Activated CD4-positive, alpha-beta T cell treated with anti-CD3 and anti-CD28 coated beads, Interleukin-2, Interleukin-6, amounts not matched to agents 100 ng/mL and 50 ng/mL, durations not matched to agents 16 hours and 8 hours (primary cell): ENCODE results near the gene TOGARAM1.

Experiments
- DNase-seq: peaks from one replicate; pipeline ENCODE4 v3.0.0-alpha.2; 2020

TOGARAM1 gene

DNA sequence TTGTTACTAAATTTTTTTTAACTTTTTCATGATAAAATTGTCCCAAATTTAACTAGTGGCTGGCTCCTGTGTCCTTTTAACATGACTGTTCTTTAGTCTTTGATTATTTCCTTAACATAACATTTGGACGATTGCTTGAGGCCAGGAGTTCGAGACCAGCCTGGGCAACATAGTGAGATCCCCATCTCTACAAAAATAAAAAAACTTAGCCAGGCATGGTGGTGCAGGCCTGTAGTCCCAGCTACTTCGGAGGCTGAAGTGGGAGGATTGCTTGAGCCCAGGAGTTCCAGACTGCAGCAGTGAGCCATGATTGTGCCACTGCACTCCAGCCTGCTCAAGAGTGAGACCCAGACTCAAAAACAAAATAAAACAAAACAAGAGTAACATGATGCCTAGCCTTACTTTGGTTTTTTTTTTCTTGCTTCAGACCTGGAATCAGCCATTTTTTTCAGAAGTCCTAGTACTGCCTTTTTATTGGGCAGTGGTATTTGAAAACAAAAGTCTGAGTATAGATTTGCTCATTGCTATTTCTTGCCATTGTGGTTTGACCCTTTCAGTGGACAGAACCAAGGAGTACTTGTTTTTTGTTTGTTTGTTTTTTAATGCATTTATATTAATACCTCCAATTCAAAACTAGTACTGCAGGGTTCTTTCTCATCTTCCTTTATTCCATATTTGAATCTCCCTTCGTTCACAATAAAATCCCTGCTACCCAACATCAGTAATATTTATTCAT is 4.8 kb downstream of the TOGARAM1 start:
- DNase-seq = no peak

DNA sequence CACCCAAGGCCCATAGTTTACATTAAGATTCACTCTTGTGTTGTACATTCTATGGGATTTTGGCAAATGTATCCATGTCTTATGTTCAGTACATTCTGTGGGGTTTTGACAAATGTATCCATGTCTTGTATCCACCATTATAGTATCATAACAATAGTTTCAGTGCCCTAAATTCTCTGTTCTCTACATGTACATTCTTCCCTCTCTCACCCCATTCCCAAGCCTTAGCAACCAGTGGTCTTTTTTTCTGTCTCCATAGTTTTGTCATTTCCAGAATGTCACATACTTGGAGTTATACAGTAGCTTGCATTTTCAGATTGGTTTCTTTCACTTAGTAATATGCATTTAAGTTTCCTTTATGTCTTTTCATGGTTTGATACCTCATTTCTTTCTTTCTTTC is 6.7 kb downstream of the TOGARAM1 start:
- no peak for DNase-seq

DNA sequence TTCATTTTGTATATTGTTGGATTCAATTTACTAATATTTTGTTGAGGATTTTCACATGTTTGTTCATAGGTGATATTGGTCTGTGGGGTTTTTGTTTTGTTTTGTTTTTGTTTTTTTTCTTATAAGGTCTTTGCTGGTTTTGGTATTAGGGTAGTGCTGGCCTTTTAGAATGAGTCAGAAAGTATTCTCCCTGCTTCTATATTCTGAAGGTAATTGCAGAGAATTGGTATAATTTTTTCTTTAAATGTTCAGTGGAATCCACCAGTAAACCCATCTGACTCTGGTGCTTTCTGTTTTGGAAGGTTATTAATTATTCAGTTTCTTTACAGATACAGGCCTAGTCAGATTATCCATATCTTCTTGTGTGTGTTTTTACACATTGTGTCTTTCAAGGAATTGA is 8.9 kb downstream of the TOGARAM1 start:
- DNase-seq = no peak

DNA sequence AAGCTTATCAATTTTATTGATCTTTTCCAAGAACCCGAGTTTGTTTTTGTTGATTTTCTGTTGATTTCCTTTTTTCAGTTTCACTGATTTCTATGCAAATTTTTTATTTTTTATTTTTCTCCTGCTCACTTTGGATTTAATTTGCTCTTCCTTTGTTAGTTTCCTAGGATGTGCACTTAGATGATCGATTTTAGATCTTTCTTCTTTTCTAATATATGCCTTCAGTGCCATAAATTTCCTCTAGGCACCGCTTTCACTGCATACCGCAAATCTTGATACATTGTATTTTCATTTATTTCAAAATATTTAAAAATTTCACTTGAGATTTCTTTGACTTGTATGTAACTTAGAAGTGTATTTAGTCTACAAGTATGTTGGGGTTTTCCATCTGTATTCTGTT is 9.5 kb downstream of the TOGARAM1 start:
- no peak for DNase-seq

DNA sequence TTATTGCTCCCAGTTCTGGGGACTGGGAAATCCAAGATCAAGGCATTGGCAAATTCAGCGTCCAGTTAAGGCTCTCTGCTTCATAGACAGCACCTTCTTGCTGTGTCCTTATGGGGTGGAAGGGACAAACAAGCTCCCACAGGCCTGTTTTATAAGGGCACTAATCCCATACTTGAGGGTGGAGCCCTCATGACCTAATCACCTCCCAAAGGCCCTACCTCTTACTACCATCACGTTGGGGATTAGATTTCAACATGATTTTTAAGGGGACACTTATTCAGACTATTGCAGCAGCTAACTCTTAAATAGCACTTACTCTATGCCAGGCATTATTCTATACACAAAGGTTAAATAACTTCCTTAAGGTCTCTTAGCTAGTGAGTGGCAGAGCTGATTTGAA is 17.3 kb downstream of the TOGARAM1 start:
- DNase-seq = no peak

DNA sequence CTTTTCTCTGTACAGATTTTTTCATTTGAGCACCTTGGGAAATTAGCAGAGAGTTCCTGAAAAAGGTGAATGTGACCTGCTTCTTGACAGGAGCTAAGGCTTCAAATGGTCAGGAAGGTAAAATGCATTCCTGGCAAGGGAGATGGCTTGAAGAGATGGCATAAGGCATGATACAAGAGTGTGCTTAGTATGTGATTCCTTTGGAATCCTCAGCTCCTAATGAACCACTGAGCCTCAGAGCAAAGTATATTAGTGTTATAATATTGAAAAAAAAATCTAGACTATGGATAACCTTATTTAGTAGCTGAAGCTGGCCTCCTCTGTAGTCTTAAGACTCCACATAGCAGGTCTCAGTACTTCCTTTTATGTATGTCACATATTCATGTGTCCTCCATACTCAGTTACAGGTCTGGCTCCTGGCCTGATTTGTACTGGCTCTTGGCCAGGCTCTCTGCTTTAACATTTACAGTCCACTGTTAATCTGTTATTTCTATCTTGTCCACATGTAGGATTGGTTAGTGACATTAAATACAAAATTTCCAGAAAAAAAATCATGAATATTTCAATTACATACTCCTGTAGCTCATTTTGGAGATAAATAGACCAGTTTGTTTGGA is 17.9 kb downstream of the TOGARAM1 start:
- DNase-seq = no peak

DNA sequence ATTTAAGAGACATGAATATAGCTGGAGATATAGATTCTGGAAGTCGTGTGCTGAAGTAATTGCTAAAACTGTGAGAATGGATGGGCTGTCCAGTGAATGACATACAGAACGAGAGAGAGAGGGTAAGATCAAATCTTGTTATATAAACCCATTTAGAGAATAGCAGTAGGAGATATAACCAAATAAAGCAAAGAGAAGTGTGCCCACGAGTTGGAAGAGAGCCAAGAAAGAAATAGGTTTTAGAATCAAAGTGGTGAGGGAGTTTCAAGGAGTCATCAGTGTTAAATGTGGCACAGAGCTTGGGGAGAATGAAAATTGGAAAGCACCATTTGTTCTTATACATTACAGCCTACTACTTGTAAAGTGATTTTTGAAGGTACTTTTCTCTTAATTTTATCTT is 19.2 kb downstream of the TOGARAM1 start:
- no peak for DNase-seq

DNA sequence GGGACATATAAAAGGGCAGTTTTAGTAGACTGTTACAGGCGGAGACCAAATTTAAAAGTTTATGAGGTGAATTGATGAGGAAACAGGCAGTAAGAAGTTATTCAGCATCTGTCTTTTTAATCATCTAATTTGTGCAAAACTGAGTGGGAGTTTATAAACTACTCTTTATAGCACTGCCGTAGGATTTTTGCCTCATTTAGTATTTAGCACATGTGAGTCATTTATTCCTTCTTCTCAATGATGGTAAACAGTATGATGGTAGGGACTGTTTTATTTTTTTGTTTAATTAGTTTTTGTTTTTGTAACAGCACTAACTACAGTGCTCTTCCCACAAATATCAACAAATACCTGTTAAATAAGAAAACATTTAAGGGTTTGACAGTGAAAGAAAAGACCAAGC is 20.6 kb downstream of the TOGARAM1 start:
- DNase-seq = no peak

DNA sequence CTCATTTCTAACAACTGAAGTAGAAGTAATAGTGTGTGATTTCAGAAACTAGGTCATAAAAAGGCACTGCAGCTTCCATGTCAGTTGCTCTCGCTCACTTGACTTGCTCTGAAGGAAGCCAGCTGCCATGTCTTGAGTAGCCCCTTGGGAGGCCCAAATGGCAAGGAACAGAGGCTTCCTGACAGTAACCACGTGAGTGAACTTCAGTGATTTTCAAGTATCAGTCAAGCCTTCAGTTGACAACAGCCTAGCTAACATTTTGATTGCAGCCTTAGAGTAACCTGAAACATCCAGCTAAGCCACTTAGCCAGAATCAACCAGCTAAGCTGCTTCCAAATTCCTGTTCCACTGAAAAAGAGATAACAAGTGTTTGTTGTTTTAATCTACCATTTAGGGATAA is 26.7 kb downstream of the TOGARAM1 start:
- DNase-seq = no peak

DNA sequence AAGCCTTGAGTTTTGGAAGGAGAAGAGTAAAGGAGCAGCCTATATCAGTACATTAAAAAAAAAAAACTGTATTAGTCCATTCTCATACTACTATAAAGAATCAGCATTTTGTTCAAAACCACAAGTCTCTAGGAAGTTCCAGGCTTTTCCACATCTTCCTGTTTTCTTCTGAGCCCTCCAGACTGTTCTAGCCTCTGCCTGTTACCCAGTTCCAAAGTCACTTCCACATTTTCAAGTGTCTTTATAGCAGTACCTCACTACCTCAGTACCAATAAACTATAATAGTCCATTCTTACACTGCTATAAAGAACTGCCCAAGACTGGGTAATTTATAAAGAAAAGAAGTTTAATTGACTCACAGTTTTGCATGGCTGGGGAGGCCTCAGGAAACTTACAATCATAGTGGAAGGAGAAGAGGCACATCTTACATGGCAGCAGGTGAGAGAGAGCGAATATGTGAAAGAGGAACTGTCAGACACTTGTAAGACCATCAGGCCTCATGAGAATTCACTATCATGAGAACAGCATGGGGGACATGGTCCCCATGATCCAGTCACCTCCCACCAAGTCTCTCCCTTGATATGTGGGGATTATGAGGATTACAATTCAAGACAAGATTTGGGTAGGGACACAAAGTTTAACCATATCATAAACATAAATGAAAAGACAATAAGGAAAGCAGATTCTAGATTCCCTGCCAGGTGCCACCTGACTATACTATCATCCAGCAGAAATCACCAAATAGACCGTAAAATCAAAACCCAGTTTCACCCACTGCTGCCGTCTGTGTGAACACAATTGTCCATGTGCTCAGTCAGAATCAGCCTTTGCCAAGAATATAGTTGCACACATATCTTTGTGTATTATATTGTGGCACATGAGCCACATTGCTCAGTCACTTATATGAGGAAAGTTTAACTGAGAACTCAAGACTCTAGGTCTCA is 27.8 kb downstream of the TOGARAM1 start:
- DNase-seq = no peak

DNA sequence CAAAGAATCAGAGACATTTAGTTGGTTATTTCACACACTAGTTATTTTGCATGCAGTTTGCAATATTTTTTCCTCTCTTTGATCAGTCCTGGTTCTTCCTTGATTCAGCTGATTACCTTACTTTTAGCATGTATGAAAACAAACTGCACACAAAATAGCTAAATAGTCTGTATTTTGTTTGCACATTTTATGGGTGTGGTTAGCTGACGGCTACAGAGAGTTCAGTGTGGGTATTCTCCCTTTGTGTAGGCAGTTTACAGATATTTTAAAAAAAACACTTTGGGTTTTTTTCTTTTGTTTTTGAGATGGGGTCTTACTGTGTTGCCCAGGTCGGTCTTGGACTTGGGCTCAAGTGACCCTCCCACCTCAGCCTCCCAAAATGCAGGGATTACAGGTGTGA is 28.5 kb downstream of the TOGARAM1 start:
- DNase-seq = no peak

DNA sequence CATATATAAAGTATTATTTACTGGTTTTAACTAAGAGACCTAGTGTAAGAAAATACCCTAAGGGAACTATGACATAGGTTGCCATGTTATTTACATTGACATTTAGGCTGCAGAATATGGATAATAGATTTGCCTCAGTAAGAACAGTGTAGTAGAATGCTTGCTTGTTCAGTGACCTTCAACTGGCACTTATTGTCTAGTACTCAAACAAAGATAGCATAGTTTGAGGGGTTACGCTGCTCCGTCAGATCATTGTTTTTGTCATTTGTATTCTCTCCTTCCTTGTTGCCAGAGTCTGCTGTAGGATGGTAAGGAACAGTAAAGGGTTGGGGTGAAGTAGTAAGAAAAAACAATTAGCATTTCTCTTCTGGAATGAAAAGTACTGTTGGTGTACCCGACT is 33.2 kb downstream of the TOGARAM1 start:
- no peak for DNase-seq

DNA sequence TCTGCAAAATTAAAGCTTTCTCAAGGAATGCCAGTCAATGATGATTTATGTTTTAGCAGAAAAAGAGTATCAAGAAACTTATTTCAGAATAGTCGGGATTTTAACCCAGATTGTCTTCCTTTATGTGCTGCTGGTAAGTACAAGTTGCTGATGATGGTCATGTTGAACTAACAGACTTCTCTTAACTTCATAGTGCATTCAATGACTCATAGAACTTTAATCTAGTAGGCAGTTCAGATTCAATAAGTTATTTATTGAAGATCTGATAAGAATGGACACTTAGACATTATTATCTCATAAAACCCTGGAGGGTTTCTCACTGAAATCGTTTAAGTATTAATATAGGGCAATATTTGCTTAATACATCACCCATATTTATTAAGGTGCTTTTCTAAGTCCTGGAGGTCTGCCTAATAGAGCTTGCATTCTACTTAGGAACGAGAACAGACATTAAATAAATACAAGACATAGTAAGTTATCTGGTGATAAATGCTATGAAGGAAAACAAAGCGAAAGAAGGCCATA is 33.8 kb downstream of the TOGARAM1 start:
- DNase-seq = no peak

DNA sequence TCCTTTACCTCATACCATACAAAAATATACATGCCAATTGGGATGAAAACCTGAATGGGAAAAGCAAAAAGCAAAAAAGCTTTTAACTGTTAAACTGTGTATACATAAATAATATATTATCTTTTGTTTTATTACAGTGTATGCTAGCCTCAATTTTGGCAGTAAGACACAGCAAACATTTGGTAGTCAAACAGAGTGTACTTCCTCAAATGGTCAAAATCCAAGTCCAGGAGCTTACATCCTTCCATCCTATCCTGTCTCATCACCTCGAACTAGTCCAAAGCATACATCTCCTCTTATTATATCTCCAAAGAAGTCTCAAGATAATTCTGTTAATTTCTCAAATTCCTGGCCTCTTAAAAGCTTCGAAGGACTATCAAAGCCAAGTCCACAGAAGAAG is 41.9 kb downstream of the TOGARAM1 start:
- DNase-seq = no peak

DNA sequence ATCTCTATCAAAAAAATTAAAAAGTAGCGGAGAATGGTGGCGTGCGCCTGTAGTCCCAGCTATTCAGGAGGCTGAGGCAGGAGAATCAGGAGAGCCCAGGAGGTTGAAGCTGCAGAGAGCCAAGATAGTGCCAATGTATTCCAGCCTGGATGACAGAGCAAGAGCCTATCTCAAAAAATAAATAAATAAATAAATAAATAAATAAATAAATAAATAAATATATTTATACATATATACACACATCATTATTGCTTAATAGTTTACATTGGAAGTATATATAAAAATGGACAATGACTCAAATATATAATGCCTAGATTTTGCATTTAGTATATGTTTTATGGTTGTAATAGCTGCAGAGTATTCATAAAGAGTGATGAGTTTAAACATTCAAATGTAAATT is 53.1 kb downstream of the TOGARAM1 start:
- DNase-seq = no peak

DNA sequence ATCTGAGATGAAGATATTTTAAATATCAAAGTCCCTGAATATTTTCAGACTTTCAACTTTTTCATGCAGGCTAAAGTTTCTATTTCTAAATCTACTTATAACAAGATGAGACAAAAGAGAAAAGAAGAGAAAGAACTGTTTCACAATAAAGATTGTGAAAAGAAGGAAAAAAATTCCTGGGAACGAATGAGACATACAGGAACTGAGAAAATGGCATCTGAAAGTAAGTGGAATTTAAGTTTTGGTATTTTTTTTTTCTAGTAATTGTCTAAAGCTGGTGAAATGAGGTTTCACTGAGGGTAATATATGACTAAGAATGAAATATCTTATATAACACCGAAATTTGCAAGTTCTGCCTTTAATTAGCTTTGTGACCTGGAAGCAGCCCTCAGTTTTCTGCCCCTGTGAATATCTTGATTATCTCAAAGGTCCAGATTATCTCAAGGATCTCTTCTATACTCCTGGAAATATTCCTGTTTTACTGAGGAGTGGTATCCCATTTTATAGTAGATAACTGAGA is 66.2 kb downstream of the TOGARAM1 start:
- DNase-seq = peak; percentile 1

DNA sequence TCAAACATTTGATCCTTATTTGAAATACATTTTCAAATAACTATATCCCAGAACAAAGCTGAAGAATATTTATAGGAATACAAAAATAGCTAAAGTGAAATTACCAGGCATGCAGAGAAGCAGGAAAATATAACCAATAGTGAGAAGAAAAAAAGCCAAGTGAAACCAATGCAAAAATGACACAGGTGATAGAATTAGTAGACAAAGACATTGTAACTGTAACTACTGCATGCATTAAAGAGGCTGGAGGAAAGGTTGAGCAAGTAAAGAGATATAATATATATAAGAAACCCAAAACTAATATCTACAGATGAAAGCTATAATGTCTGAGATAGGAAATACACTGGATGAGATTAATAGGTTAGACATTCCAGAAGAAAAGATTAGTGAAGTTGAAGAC is 72.7 kb downstream of the TOGARAM1 start:
- DNase-seq = no peak

DNA sequence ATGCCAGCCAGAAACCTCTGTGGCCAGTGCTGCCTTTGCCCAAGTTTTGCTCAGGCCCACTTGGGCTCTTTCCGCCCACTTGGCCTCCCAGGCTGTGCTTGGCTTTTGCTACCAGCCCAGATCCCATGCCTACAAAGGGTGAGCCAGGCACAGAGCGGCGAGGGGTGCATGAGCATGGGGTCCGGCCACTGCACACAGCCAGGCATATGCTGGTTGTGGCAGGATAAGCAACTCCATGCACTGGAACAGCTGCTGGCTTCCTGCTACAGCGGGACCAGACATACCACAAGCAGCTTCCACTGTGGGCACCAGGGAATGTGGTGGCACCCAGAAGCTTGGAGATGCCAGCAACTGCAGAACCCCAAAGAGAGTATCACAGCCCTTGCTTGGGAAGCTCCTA is 76.3 kb downstream of the TOGARAM1 start:
- DNase-seq = no peak

DNA sequence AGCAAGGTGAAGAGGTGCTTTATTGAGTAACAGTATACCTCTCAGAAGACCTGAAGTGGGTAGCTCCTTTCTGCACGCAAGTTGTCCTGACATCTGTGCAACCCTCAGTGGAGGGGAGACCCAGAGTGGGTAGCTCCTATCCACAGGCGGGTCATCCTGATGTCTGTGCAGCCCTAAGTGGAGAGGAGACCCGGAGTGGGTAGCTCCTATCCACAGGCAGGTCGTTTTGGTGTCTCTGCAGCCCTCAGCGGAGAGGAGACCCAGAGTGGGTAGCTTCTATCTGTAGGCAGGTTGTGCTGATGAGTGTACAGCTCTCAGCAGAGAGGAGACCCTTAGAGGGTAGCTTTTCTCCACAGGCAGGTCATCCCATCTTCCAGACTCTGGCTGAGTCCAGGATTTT is 76.9 kb downstream of the TOGARAM1 start:
- no peak for DNase-seq

DNA sequence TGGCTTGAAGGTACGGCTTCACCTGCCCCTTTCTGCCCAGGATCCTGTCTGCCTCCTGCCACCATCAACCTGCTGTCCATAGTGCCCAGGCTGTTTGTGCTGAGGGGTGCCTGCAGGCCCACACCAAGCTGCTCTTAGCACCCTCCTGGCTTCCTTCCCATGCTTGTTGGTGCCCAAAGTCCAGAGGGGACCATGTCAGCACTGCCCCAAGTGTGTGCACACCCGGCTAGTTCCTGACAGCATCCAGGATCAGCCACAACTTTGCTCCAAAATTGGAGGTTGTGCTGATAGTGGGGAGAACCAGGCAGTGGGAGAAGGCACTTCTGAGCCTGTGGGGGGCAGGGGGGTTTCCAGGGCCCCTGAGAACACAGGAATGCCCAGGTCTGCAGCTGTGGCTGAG is 77.4 kb downstream of the TOGARAM1 start:
- DNase-seq = no peak

DNA sequence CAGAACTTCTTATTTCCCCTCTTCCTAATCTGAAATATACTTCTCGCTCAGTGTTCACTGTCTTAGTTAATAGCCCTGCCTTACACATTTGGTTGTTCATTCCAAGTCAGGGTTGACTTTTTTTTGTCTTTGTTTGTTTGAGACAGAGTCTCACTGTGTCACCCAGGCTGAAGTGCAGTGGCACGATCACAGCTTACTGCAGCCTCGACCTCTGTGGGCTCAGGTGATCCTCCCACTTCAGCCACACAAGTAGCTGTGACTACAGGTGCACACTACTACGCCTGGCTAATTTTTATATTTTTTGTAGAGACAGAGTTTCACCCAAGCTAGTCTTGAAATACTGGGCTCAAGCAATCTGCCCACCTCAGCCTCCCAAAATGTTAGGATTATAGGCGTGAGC is 79.7 kb downstream of the TOGARAM1 start:
- DNase-seq = no peak

DNA sequence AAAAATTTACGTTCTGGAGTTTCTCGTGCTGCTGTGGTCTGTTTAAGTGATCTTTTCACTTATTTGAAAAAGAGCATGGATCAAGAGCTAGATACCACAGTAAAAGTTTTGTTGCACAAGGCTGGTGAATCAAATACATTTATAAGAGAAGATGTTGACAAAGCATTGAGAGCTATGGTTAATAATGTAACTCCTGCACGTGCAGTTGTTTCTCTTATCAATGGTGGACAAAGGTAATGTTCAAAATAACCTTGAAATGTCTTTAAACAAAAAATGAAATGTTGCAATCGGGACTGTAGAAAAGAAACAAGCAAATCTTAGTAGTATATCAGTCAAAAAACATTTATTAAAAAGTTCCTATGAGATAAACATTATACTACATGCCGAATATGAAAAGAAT is 82.6 kb downstream of the TOGARAM1 start:
- no peak for DNase-seq

DNA sequence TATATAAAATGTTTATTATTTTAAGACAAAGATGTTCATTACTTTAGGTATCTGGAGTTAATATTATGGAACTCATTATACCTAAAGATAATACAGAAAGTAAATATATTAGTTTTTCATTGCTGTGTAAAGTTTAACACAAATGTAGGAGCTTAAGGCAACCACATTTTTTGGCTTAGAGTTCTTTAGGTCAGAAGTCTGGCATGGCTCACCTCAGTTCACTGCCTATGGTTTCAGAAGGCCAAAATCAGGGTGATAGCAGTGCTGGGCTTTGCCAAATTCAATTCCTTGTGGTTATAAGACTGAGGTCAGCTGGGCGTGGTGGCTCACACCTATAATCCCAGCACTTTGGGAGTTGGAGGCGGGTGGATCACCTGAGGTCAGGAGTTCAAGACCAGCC is 86.4 kb downstream of the TOGARAM1 start:
- no peak for DNase-seq
